HS-5 (cell line): ENCODE data around the gene MGAT4A.

Source experiments
- DNase-seq: peaks from one replicate; pipeline ENCODE4 v3.0.0-alpha.2; 2012; ENCODE audit warnings: low read depth

Gene MGAT4A

DNA sequence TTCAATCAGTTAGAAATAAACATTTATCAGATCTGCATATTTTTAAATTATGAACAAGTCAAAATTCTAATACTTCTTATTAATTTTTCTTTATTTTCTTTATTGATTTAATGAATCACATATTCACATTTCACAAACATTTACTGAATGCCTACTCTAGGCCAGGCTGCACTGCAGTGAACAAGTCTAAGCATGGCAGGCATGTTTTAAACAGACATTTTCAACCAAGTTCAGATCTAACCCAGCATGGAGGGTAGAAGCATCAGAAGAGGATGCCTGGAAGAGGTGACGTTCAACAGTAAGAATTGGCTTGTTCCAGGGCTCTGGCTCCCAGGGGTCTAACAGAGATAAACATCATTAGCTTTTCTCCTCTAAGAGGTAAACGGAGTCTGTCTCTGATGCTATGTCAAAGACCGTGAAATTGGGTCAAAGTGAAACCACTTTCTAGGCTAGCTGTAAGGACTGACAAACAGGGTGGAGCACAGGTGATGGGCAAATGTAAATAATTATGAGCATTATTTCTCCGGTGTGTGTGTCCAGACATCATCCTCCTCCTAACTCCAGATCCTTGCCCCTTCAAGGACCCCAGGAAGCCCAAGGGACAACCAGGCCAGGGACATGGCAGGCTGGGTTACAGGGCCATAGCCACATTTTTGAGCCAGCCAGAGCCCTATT is 72.0 kb downstream of the MGAT4A start:
- no peak for DNase-seq

DNA sequence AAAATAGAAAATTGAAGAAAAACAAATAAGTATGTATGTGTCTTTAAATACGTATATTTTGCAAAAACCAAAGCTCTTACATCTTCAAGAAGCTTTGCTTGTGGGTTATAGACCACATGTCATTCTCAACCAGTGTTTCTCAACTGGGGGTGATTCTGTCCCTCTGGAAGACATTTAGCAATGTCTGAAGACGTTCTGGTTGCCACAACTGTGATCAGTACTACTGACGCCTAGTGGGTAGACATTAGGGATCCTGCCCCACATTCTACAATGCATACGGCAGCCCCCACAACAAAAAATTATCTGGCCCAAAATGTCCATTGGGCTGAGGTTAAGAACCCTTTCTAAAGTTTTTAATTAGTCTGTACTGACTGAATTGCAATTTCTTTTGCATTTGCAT is 74.1 kb downstream of the MGAT4A start:
- DNase-seq: no peak

DNA sequence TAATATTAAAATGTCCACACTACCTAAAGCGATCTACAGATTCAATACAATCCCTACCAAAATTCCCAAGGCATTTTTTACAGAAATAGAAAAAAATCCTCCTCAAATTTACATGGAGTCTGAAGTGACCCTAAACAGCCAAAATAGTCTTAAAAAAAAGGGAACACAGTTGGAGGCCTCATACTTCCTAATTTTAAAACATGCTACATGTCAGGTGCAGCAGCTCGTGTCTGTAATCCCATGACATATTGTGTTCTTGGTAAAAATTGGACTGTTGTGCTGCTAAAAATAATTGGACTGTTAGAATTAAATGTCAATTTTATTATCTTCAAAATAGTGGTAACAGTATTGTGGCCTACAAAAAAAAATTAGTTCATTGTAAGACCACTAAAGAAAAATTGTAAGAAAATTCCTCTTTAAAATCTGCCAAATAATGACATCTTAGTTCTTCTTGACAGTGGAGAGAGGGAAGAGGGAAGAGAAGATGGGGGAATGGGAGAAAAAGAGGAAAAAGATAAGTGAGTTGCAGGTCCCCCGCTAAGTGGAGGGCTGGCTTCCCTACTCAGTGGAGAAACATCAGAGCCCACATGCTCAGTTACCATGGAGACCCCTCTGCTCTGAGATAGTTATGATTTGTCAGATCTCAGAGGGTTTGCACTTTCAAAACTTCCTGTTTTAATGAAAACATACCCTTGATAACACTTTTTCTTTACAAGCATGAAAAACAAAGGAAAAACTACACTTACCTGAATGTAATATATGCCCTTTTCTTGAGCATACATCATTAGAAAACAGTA is 76.0 kb downstream of the MGAT4A start:
- DNase-seq: no peak

DNA sequence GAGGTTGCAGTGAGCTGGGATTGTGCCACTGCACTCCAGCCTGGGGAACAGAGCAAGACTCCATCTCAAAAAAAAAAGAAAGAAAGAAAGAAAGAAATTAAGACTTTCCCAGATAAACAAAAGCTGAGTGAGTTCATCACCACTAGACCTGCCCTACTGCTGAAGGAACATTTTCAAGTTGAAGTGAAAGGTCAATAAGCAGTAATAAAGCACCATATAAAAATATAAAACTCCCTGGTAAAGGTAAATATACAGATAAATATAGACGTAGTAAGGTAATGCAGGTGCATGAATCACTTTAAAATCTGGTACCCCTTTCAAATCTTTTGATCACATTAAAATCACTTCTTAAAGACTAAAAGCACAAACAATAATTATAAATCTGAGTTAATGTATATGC is 79.9 kb downstream of the MGAT4A start:
- no peak for DNase-seq

DNA sequence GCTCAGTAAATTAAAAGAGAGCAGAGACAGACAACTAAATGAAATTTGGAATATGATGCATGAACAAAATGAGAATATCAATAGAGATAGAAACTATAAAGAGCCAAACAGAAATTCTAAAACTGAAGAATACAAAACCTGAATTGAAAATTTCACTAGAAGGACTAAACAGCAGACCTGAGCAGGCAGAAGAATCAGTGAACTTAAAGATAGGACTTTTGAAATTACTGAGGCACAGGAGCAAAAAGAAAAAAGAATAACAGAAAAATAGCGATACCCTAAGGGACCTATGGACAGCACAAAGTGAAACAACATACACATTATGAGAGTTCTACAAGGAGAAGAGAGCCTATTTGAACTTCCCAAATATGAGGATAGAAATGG is 80.9 kb downstream of the MGAT4A start:
- DNase-seq: no peak

DNA sequence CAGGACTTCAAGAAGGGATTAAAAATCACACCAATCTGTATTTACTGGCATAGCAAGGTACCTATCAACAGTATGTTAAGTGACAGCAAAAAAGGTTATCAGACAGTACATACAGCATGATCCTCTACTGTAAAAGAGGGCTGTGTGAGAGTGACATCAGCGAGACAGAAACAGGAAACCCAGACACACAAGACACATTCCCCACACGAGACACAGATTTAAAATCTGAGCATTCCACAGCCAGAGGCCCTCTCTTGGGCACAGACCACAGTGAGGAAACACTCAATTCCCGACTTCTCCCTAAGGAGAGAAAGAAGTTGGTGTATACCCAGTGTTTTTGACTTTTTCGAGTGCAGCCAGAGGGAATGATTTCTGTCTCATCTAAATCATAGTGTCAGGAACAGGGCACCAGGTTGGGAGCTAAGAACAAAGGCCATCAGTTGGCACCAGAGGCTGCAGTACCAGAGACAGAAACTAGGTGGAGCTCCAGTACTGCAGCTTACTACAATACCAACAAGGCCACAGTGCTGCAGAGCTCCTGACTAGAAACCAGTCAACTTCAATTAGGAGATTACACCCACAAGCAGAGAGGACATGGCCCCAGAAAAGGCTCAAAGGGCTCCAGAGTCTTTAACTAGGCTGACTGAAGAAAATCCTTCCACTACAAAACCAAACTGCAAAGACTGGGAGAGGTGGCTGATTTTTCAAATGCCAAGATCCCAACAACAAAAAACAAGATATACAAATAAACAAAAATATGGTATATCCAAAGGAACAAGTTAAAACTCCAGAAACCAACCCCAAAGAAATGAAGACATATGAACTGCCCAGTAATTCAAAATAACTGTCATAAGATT is 81.6 kb downstream of the MGAT4A start:
- peak; percentile 95 for DNase-seq

DNA sequence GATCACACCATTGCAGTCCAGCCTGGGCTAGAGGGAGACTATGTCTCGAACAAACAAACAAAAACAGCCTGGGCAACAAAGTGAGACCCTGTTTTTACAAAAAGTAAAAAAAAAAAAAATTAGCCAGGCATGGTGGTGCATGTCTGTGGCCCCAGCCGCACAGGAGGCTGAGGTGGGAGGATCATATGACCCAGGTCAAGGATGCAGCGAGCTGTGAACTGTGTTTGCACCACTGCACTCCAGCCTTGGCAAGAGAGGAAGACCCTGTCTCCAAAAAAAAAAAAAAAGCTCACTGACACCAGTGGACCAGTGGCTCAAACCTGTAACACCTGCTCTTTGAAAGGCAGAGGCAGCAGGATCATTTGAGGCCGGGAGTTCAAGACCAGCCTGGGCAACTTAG is 82.5 kb downstream of the MGAT4A start:
- DNase-seq: no peak

DNA sequence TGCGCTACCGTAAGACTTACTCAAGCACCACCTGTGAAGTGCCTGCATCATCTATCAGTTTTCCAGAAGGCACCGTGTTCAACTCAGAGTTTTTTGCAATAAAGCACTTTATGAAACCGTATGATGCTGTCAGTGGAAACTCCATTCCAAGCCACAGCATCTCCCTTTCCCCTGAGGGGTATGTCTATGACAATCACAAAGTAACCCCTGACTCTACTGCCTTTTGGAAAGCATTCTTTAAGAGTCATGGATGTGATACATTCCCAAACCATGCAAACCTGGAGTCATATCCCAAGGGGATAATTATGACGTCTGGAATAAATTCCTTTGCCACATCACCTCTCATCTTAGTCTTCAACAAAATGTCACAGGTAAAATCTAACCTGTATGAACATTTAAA is 83.3 kb downstream of the MGAT4A start:
- peak; percentile 94 for DNase-seq

DNA sequence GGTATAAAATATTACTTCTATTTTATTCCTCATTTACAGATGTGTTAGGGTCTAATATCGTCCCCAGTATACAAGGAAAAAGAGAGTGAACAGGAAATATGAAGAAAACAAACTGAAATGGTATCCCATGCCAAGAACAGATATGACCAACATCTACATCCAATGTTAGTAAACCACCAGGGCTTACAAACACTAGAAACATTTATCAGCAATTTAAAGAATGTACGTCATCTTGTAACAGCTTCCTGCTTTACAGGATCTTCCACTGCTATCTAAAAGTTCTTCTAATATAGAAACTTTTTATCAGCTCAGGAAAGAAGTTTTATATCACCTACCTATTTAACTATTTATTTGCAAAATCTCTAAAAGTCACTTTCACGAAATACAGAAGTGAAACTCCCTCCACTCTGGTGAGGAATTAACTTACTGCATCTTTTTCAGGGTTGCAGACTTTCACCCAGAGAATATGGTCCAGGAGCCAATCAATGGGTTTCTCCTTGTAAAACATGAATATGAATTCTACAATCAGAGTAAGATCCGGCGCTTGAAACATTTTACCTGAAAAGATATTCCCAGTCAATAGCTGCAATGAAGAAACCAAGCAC is 87.3 kb downstream of the MGAT4A start:
- DNase-seq: no peak

DNA sequence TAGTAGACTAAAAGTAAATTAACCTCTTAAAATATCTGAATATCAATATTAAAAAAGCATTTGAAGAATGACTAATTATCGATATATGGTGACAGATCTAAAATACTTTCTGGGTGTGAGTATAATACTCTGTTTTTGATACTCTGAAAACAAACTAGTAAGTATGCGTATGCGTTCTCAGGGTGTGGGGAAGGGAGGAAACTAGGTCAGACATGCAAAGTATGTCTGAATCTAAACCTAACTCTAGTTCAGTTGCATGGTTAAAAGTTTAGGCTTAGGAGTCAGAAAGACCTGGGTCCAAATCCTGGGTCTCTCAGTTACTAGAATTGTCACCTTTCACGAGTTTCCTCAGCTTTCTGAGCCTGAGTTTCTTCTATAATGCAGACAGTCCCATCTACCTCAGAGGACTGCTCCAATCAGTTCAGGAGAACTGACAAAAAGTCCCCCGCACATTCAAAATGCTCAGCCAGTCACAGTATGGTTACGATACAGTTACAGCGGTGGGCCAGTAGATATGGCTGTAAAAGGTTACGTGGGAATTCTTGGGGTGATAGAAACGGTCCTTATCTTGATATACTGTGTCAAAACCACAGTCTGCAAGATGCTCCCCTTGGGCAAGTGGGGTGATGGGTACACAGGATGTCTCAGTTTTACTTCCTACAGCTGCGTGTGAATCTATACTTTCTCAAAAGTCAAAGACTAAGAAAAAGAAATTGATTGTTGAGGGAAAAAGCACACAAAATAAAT is 93.4 kb downstream of the MGAT4A start:
- no peak for DNase-seq

DNA sequence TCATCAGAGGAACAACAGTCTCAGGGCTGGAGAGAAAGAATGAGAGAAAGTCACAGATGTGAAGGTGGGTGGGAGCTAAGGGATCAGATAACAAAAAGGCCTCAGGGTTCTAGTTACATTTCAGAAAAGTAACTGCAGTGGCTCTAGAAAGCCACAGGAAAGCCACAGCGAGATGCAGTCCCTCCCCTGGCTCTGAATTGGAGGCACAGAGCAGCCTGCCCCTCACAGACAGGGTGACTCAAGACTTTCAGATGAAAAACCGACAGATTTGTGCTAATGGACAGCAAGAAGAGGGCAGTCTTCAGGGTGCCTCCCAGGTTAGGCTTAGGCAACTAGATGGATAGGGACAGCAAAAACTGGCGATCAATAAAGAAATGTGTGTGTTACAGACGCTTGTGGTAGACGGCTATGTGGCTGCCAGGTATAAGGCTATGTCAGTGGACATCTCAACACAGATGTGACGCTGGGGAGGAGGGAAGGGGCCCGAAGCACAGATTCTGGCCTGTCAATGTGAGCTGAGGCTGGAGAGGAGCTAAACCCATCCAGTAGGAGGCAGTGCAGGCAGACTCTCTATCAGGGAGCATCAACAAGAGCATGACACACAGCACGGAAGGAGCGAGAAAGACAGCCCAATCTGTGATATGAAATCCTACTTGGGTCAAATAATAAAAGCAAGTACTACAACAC is 96.4 kb downstream of the MGAT4A start:
- no peak for DNase-seq

DNA sequence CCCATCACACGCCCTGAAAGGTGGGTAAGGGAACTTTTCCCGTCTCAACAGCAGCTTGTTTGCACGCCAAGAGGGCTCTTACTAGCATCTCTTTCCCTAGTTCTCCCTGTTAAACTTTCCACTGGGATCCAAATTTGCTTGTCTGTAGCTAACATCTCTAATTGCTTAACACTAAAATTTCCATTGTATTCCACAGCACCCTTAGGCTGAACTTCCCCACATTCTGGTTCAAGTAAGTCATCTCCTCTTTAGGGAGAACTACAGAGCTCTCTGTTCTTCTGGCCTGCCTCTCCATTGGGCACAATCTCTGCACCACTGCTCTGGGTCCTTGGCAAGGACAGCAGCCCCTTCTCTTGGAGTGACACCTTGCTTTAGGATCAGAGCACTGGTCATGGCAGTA is 98.6 kb downstream of the MGAT4A start:
- DNase-seq: no peak

DNA sequence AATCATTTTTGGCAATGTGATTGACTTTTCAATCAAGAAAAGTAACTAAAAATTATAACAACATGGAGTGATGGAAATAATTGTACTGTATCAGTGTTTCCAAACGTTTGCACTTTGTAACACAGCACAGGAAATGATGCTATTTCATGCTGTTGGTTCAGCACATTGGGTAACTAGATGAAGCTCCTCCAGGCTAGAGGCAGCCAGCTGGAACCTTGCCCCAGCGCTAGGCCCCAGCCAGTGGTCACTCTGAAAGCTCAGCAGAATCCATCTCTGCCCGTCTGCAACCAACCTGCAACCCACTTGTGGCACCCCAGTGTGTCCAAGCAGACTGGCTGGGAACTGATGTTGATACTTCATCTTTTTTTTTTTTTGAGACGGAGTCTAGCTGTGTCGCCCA is 107.3 kb downstream of the MGAT4A start:
- no peak for DNase-seq

DNA sequence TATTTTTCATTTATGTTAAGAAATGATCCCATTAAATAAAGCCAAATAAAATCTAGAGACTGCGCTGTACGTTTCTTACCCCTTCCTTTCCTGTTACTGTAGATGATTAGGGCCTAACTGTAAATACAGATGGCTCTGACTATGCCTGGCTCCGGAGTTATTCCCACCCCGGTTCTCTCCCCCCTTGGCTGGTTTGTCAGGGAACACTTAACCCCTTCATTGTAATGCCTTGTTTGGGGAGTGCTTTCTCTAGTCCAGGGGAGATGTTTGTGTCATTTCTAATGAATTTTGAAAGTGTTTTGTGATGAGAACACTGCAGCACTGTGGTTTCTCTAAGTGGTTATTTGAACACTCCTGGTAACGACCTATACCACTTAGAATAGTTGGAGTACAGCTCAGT is 113.8 kb downstream of the MGAT4A start:
- no peak for DNase-seq

DNA sequence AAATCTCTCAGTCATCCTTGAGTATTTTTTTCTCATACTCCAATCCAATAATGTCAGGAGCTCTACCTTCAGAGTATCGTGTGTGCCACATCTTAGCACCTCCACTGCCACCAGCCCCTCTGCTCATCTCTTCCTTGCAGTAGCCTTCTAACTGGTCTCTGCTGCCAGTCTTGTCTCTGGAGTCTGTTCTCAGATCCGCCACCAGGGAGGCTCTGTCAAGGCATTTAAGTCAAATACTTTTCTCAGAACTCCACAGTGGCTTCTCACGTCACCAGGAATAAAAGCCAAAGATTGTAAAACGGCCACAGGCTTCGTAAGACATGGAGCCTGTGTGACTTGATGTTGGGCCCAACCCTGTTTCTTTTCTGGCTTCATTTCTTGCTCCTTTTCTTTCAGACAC is 115.5 kb downstream of the MGAT4A start:
- DNase-seq: no peak

DNA sequence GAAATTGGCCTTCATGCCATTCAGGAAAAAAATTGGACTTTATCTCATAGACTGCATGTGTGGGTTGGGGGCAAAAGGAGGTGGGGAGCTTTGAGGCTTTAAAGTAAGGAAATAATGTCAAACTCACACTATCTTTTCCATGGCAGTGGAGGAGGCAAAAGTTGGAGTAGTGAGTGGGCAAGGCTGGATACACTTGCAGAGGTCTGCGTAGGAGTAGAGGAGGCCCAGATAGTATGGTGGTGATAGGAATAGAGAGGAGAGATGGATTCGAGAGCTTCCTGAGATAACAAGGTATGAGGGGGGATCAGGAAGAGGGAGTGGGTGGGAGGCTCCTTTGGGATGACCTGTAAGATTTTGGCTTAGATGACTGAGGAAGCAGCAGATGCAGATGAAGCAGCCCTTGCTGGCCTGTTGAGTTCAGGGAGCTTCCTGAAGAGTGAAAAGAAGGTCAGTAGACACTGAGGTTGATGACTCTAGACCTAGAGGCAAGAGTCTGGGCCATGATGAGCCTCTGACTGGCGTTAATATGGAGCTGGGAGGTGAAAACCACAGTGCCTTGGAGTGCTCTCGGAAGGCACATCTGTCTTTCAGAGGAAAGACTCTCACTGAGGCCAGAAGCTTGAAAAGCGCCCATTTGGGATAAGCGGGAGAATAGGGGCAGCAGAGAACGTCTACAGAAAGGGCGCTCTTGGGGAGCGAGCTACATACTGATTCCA is 116.8 kb downstream of the MGAT4A start:
- DNase-seq: no peak

DNA sequence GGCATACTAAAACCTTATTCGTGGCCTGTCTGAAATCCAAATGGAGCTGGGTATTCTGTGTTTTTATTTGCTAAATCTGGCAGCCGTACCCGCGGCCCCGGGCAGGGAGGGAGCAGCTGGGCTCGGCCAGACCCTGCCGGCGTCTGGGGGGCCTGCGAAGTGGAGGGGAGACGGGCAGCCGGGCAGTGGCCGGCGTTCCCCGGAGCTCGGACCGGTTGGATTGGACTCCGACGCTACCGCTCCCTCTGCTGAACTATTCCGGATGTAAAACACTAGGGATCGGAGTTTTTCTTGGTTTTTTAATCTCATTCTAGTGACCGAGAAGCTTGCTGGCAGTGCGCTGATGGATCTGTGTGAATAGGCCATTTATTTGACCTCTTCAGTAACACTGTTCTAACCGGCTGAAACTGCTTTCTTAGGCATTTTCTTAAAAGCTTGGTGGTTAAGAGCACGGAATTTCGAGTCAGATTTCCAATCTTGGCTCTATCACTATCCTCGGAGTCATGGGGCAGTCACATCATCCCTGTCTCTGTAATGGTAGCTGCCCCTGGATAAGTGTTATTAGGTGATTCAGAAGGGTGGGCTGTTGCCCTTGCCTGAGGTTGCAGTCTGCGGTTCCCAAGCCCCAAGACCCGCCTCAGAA is 121.8 kb downstream of the MGAT4A start:
- peak; percentile 31 for DNase-seq

DNA sequence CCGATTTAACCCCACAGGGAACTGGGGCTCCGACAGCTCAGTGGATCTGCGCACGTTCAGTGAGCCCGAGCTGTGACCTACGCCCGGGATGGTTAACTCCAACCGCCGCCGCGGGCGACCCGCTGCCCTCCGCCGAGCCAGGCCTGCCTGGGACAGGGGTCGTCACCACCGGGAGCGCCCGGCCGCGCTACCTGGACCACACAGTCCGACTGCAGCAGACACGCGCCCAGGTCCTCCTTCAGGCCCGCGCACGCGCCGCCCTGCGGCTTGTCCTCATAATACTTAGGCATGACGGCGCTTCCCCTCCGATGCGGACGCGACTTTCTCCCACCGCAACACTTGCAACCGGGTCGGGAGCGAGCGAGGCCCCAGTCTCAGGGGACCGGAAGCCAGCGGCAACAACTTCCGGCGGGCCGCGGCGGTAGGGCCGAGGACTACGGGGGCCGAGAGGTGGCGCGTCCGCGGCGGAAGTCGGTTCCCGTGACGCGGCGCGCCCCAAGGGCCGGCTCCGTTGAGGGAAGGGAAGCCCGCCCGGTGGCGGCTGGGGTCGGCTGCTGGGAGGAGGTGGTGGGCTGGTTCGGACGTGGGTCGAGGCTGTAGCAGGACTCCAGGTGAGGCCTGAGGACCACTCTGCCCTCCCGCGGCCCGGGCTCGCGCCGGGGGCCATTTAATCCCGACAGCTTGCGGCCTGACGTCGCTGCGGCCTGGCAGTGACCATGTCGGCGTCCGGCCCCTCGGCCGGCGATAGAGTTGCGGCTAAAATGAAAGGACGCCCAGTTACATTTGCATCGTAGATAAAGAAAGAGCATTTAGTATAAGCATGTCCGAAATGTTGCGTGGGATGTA is 122.6 kb downstream of the MGAT4A start, which contains the start of the genes COA5 and UNC50:
COA5 (minus strand) TSS at position 397 of the 846 bp plus-strand sequence; CDS start at position 290, 107 bp downstream.
UNC50 (plus strand) TSS at position 474 of the 846 bp plus-strand sequence. CDS start 1,171 bp downstream, outside the sequence.
- peak; percentile 92 for DNase-seq

DNA sequence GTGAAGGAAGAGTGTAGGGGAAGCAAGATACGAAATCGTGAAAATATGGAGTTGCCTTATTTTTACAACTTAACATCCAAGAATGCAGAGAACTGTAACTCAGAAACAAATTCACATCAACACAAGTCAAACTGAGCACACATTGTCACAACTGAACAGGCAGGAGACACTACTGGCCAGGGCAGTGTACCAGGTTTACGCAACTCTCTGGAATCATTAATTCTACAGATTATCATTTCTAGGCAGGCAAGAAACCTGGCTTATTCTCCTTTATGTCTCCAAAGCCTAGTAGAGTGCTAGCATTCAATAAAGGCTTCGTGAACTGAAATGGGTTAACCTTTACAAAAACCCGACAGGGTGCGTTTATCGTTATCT is 123.2 kb downstream of the MGAT4A start:
- peak; percentile 38 for DNase-seq
